ENCODE results near the gene GALNT2. TPM values are rescaled to one million over a fixed set of nuclear protein-coding genes. Genes with fewer than 3 reads are reported as not detected.

Gene GALNT2
- total and polyA plus RNA-seq, 2 experiments from 2014 or later: 17.8 to 48.3 TPM

GRCh38 chr1:230174471-230175162, 107.6 kb downstream of the GALNT2 start:
- peaks cover 6% of the 10 kb centered on the region; the same call in 1 of the 3 replicates for H3K36me3 Mint-ChIP-seq (ENCODE audit: low read depth)
- H3K4me1 Mint-ChIP-seq: peaks cover 56% of the 10 kb centered on the region
- no peaks in the 10 kb centered on the region for H3K9me3 Mint-ChIP-seq
- no peak for DNase-seq (ENCODE audit: low spot score)
- 0 out of 2 replicates have a peak overlapping the region, but pooled peaks have one; percentile 34 for H3K27ac Mint-ChIP-seq
- H2AFZ ChIP-seq: no peak overlapping the region
- no peaks in the 10 kb centered on the region for H3K27me3 ChIP-seq (ENCODE audit: insufficient read depth)
- peaks cover 5% of the 10 kb centered on the region for H3K27me3 Mint-ChIP-seq (ENCODE audit: insufficient read depth, low read depth, poor library complexity)
- no peak overlapping the region for H3K4me2 ChIP-seq
- H3K4me1 ChIP-seq (ENCODE audit: insufficient read depth): peaks cover 30% of the 10 kb centered on the region
- no peak for TF ChIP-seq CREB1 (CRISPR knock-in tag; IDR thresholded peaks at IDR 0.05; ENCODE audit: low read depth)
- no peak for TF ChIP-seq ETS1 (IDR thresholded peaks at IDR 0.05)
- TF ChIP-seq EZH2 (IDR thresholded peaks at IDR 0.05; ENCODE audit: low read depth, unreplicated experiment): no peak
- no peak for TF ChIP-seq ZNF114 (CRISPR knock-in tag; IDR thresholded peaks at IDR 0.05)
- TF ChIP-seq ZNF331 (CRISPR knock-in tag; IDR thresholded peaks at IDR 0.05; ENCODE audit: low read depth): no peak
- TF ChIP-seq NANOG (IDR thresholded peaks at IDR 0.05; ENCODE audit: borderline replicate concordance): no peak
- no peak for TF ChIP-seq REST (IDR thresholded peaks at IDR 0.05; ENCODE audit: unreplicated experiment)
- TF ChIP-seq JUNB (IDR thresholded peaks at IDR 0.05; ENCODE audit: unreplicated experiment): no peak
- TF ChIP-seq POLR2AphosphoS5 (IDR thresholded peaks at IDR 0.05; ENCODE audit: low read depth): no peak
- TF ChIP-seq EZH2phosphoT487 (IDR thresholded peaks at IDR 0.05; ENCODE audit: unreplicated experiment): no peak
- TF ChIP-seq STAT1 (IDR thresholded peaks at IDR 0.05; ENCODE audit: unreplicated experiment): no peak
- no peak for TF ChIP-seq CTCF (conservative IDR thresholded peaks at IDR 0.05; ENCODE audit: low read depth in 2 of 2)
- TF ChIP-seq ZNF462 (CRISPR knock-in tag; IDR thresholded peaks at IDR 0.05): no peak
- peaks cover 25% of the 10 kb centered on the region for H3K79me2 ChIP-seq (replicated peaks; ENCODE audit: insufficient read depth)
- H4K20me1 ChIP-seq (replicated peaks; ENCODE audit: insufficient read depth): no peaks in the 10 kb centered on the region
- H3K36me3 ChIP-seq (ENCODE audit: insufficient read depth): no peaks in the 10 kb centered on the region
- no peaks in the 10 kb centered on the region for H3F3A ChIP-seq (replicated peaks; ENCODE audit: low read depth)
- H3K9me2 ChIP-seq (ENCODE audit: insufficient read depth): no peaks in the 10 kb centered on the region; the same call in 1 of the 2 replicates
- H3K4me3 Mint-ChIP-seq: no peak overlapping the region
- no peak overlapping the region for H3K4me3 ChIP-seq
- no peak for ATAC-seq
- no peak overlapping the region for H3K27ac ChIP-seq (ENCODE audit: low read depth)

Data from GM23338 (cell line).